ENCODE measurements around the gene USP31. TPM values are rescaled to one million over a fixed set of nuclear protein-coding genes. Genes with fewer than 3 reads are reported as not detected.
A peak's percentile ranks its signal among the peaks of the same experiment; 100 is the strongest.

The USP31 gene
- total and polyA plus RNA-seq, 2 of the 13 experiments (the other 11 are each of a cell fraction or from before 2014, with no cell fraction given), result 22.5 to 23.3 TPM

DNA sequence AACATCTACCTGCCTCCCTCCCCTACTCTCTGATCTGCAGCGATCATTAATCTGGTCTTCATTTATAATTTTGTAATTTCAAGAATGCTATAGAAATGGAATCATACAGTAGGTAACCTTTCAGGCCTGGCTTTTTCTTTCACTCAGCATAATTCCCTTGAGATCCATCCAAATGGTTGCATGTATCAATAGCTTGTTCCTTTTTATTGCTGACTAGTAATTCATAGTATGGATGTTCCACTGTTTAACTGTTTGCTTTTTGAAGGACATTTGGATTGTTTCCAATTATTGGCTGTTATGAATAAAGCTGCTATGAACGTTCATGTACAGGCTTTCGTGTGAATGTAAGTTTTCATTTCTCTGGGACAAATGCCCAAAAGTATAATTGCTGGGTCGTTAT lies 125.2 kb downstream of the USP31 start:
- no peak for ATAC-seq
- Histone ChIP-seq H4K20me1 (ENCODE audit: insufficient read depth, low read length) (no peaks in the 10 kb centered on the region), H3K27me3 (ENCODE audit: control insufficient read depth in 1 of 2, insufficient read depth in 2 of 2, low read length in 2 of 2) (peaks cover 0 to 6% of the 10 kb centered on the region in 2 experiments; a peak in 1 of 5 replicates), H3K4me1 (ENCODE audit: insufficient read depth, low read length) (no peaks in the 10 kb centered on the region), H3K9me3 (ENCODE audit: low read length) (no peaks in the 10 kb centered on the region), H3K4me2 (ENCODE audit: low read depth, low read length) (no peak overlapping the region), H3K4me3 (replicated peaks in 1 of 3; ENCODE audit: insufficient read depth in 1 of 3, low read depth in 2 of 3, low read length in 3 of 3) (no peak overlapping the region), H3K36me3 (replicated peaks in 1 of 2; ENCODE audit: control insufficient read depth in 1 of 2, insufficient read depth in 2 of 2, low read length in 2 of 2) (no peaks in the 10 kb centered on the region), H3K79me2 (ENCODE audit: insufficient read depth, low read length) (no peaks in the 10 kb centered on the region), H3K27ac (ENCODE audit: extremely low read length, insufficient read depth, low read length) (no peak overlapping the region), H2AFZ (ENCODE audit: low read length) (no peak overlapping the region), H3K9ac (ENCODE audit: insufficient read depth, low read depth, low read length) (no peak overlapping the region)
- no peak for DNase-seq (ENCODE audit: low spot score)
- FAIRE-seq, result no peak
- BruUV-seq (replicated peaks), result no TSS peak
- in situ Hi-C loops (cut with HindIII; ENCODE audit: extremely low pct_ligation_motif_present, low pct_unique_long_range_greater_than_20kb) (no loop called here), intact Hi-C loops (cut with micrococcal nuclease; ENCODE audit: unreplicated experiment) (no loop called here)
- CTCF ChIA-PET (ENCODE audit: low intra/inter-chr PET ratio, low total read pairs), result no interaction called here
- POLR2A ChIA-PET, result no interaction called here
- no peak for TF ChIP-seq ZNF75D (CRISPR knock-in tag; IDR thresholded peaks at IDR 0.05; ENCODE audit: borderline replicate concordance)
- TF ChIP-seq, protein P1, sequence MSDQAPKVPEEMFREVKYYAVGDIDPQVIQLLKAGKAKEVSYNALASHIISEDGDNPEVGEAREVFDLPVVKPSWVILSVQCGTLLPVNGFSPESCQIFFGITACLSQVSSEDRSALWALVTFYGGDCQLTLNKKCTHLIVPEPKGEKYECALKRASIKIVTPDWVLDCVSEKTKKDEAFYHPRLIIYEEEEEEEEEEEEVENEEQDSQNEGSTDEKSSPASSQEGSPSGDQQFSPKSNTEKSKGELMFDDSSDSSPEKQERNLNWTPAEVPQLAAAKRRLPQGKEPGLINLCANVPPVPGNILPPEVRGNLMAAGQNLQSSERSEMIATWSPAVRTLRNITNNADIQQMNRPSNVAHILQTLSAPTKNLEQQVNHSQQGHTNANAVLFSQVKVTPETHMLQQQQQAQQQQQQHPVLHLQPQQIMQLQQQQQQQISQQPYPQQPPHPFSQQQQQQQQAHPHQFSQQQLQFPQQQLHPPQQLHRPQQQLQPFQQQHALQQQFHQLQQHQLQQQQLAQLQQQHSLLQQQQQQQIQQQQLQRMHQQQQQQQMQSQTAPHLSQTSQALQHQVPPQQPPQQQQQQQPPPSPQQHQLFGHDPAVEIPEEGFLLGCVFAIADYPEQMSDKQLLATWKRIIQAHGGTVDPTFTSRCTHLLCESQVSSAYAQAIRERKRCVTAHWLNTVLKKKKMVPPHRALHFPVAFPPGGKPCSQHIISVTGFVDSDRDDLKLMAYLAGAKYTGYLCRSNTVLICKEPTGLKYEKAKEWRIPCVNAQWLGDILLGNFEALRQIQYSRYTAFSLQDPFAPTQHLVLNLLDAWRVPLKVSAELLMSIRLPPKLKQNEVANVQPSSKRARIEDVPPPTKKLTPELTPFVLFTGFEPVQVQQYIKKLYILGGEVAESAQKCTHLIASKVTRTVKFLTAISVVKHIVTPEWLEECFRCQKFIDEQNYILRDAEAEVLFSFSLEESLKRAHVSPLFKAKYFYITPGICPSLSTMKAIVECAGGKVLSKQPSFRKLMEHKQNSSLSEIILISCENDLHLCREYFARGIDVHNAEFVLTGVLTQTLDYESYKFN (CRISPR knock-in tag; conservative IDR thresholded peaks at IDR 0.05), result no peak
- TF ChIP-seq MAFK (conservative IDR thresholded peaks at IDR 0.05 in 1 of 2, IDR thresholded peaks at IDR 0.05 in 1 of 2; ENCODE audit: low read length in 2 of 2), result peak; percentile 67 to 74
- peak; percentile 54 for TF ChIP-seq MAFF (IDR thresholded peaks at IDR 0.05; ENCODE audit: low read depth, low read length)
- no peak for TF ChIP-seq U2AF2 (IDR thresholded peaks at IDR 0.05; ENCODE audit: low read depth, low read length)
- under 1% methylated on average over 4 of the region's 4 CpGs for WGBS (ENCODE audit: low lambda C conversion rate)

- H4K20me1 ChIP-seq (ENCODE audit: insufficient read depth, low read length), result no peaks in the 10 kb centered on the region
- peaks cover 0 to 8% of the 10 kb centered on the region in 2 experiments; a peak in 2 of 5 replicates for H3K27me3 ChIP-seq (ENCODE audit: control insufficient read depth in 1 of 2, insufficient read depth in 2 of 2, low read length in 2 of 2)
- in situ Hi-C loops (cut with HindIII; ENCODE audit: extremely low pct_ligation_motif_present, low pct_unique_long_range_greater_than_20kb) (no loop called here), intact Hi-C loops (cut with micrococcal nuclease; ENCODE audit: unreplicated experiment) (no loop called here)
- 0 out of 2 replicates have a peak, but pooled peaks cover 6% of the 10 kb centered on the region for H3K4me1 ChIP-seq (ENCODE audit: insufficient read depth, low read length)
- no peaks in the 10 kb centered on the region for H3K36me3 ChIP-seq (replicated peaks in 1 of 2; ENCODE audit: control insufficient read depth in 1 of 2, insufficient read depth in 2 of 2, low read length in 2 of 2)
- DNase-seq (ENCODE audit: low spot score), result no peak
- H3K79me2 ChIP-seq (ENCODE audit: insufficient read depth, low read length), result no peaks in the 10 kb centered on the region
- no peak overlapping the region for H3K27ac ChIP-seq (ENCODE audit: extremely low read length, insufficient read depth, low read length)
- no peak overlapping the region for H3K9ac ChIP-seq (ENCODE audit: insufficient read depth, low read depth, low read length)
- no peak overlapping the region for H2AFZ ChIP-seq (ENCODE audit: low read length)
- ATAC-seq, result no peak
- no TSS peak for BruUV-seq (replicated peaks)
- no peak overlapping the region for H3K4me2 ChIP-seq (ENCODE audit: low read depth, low read length)
- no peak overlapping the region for H3K4me3 ChIP-seq (replicated peaks in 1 of 3; ENCODE audit: insufficient read depth in 1 of 3, low read depth in 2 of 3, low read length in 3 of 3)
- no peak for FAIRE-seq
- ChIA-PET CTCF (ENCODE audit: low intra/inter-chr PET ratio, low total read pairs) (no interaction called here), POLR2A (no interaction called here)
- no peaks in the 10 kb centered on the region for H3K9me3 ChIP-seq (ENCODE audit: low read length)
- TF ChIP-seq NFYC (CRISPR knock-in tag; IDR thresholded peaks at IDR 0.05) (peak; percentile 7; the same call in 1 of the 2 replicates), PLRG1 (conservative IDR thresholded peaks at IDR 0.05) (no peak)
- WGBS (ENCODE audit: low lambda C conversion rate), result 44% methylated on average over 3 of the region's 3 CpGs
Measured at GRCh38 chr16:23020084-23020483, 129.2 kb downstream of the USP31 start.

Measured in HepG2 (cell line).